Hematopoietic multipotent progenitor cell treated with erythropoietin and hydrocortisone succinate and interleukin-3 and kit ligand, for 8 days (in vitro differentiated cells): ENCODE measurements around the gene FOXD2.

ENCODE experiments used
- DNase-seq: peaks from one replicate; pipeline ENCODE4 v3.0.0-alpha.2; 2015

Gene FOXD2

DNA sequence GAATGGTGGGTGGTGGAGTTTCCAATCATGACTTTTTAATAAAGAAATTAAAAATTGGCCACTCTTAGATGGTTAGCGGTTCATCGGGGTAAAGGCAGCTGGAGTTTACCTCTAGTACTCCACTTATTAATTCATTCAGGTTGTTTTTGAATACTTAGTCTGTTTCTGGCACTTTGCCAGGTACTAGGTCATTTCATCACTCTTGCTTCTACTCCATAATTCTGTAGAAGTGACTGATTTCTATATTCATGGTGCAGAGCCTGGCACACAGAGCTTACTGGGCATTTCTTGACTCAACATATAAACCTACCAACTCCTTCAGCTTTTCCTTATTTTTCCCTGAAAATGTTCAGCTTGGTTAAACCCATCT is 31.5 kb downstream of the FOXD2 start:
- DNase-seq: peak; percentile 2

DNA sequence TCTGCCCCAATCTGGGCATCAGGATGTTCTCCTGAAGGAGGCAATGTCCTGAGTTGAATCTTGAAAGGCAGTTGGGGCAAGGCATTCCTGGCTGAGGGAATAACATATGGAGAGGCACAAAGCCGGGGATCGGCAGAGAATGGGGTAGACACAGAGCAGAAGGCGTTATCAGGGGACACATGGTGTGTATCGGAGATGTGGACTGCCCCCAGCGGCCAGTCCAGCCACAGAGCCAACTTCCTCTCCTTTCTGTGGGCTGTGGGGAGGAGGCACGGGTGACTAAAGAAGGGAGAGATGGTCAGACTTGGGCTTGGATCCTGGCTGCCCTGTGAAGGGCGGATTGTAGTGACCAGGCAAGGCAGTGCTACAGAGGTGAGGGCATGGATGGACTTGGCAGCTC is 32.1 kb downstream of the FOXD2 start:
- DNase-seq: peak; percentile 3

DNA sequence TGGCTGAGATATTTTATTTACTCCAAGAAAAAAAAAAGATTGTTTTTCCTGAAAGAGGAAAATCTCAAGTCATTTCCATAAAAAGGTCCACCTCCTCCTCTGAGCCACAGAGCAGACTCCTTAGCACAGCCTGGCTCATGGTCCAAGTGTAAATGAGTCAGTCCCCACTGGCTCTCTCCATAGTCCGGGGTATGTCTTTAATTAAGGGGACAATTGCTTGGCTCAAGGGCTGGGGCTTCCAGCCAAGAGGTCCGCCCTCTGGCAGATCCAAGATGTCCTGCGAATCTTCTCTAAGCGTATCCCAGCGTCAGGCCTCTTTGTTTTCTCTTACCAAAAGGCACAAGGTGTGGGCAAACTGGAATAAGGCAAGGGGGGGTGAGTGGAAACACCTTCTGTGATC is 33.3 kb downstream of the FOXD2 start:
- no peak for DNase-seq

DNA sequence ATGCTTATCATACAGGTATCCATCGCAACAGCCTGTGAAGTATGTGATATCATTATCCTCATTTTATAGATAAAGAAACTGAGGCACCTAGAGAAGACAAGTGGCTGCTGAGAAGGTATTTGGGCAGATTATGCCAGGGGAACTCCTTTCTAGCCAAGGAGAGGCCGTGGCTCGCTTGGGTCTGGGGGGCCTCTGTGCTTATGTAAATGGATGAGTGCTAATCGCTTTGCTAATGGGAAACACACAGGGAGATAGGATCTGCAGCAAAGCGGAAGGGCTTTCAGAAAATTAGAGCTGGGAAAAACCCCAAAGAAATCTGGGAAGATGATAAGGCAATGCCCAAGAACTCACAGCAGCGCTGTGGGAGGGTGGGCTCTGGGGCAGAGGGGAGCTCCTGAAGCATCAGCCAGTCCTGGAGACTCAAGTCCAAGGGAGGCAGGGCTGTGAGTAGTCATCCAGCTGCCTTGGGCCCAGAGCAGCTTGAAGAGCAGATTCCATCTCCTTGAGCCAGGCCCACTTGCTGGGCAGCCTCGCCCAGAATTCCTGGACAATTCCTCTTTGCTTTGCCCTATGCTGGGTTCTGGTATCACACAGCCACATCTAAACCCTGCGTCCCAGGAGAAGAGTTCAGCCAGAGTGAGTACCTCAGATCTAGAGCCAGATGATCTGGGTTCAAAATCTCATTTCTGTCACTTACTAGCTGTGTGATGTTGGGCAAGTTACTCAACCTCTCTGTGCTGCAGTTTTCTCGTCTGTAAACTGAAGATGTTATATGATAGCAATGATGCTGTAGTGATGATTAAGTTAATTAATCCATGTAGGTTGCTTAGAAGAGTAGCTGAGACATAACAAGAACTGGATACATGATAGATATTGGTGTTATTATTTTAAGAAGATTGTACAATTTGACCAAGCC is 36.7 kb downstream of the FOXD2 start:
- DNase-seq: no peak

DNA sequence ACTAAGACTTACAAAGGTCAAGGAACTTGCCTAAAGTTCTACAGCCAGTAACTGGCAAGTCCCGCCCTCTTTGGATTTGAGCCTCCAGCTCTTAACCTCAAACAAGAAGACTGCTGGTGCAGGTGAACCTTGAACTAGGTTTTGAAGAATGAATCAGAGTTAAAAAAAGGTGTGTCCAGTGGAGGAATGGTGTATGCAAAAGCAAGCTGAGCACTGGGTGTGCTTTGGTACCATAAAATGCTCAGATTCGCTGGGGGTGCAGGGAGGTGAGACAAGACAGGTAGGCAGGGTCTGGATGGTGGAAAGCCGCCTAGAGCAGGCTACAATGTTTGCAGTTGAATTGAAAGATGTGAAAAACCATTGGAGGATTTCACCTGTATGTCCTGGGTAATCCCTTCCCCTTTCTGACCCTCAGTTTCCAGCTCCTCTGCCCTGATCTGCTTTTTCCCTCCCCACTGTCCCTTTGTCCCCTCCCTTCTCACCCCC is 39.8 kb downstream of the FOXD2 start:
- DNase-seq: no peak

DNA sequence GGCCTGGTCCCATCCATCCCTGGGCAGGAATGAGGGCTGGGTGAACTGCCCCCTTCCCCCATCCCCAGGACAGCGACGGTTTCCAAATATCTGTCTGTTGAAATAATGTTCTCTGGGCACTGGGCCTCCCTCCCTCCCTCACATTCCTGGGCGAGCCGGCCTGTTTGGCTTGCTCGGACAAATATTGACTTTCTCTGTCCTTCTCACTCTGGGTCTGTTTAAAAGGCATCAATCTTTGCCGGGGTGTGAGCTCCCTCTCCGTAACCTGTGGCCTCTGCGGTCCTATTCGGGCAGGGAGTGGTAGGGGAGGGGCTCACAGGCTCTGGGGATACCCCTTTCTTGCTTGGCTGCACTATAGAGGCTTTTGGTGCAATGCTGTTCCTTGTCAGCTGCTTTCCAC is 40.2 kb downstream of the FOXD2 start:
- DNase-seq: no peak

DNA sequence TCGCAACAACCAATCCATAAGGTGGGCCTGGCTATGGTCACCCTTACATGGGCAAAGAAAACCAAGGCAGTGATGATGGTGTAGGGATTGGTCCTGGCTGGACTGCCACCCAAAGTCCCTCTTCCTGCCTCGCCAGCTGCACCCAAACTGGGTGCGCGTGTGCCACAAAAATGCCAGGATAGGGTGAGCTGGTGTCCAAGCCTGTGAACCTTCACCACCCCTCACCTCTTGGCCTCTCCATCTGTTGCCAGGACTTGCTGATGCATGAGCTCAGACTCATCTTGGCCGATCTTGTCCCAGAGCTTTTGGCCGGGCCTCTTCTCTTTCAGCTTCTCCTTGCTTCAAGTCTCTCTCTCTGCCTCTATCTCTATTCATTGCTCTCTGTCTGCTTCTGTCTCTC is 41.8 kb downstream of the FOXD2 start:
- no peak for DNase-seq

DNA sequence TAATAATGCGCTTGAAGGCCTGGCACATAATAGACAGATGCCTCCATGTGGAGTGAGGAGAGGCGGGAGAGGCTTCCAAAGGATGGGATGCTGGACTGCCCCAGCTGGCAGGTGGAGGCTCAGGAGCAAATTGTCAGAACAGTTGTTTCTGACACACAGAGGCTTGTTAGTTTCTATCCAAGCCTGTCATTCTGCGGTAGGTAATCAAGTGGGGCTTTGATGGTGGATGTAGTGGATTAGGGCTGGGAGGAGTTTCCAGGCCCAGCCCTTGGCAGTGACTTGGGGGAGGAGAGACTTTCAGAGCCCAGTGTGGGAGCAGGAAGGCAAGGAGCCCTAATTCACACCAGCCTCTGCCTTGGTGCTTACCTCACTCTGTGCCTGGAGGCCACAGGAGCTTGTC is 44.1 kb downstream of the FOXD2 start:
- no peak for DNase-seq

DNA sequence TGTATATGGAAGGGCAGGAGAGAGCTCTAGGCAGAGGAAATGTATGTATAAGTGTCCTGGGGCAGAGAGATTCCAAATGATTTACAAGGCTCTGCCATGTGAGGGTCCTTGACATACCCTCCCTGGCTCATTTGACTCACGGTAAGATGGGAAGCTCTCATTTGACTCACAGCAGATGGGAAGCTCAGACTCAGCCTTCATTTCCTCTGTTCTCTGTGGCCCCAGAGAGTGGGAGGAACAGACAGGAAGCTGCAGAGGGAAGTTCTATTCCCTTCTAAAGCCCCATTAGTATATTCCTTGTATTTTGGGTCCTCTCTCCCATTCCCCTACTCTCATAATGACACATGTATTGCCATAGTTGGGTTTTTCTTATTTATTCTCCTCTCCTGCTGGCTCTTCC is 44.9 kb downstream of the FOXD2 start:
- no peak for DNase-seq

DNA sequence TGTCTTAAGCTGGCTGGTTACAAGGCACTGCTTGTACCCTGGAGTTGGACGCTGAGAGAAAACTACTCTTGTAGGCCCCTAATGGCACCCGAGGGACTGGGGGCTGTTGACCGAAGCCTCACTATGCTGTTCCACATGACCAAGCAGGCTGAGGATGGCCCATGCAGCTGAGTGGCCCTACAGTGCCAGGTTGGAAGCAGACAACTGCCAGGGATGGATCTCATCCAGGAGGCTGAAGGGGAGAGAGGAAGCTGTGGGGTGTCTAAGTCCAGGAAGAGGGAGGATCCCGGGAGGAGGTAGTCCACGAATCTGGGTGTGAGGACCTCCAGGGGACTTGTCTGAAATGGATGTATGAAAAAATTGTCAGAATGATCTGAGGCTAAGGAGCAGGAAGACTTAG is 45.8 kb downstream of the FOXD2 start:
- DNase-seq: no peak

DNA sequence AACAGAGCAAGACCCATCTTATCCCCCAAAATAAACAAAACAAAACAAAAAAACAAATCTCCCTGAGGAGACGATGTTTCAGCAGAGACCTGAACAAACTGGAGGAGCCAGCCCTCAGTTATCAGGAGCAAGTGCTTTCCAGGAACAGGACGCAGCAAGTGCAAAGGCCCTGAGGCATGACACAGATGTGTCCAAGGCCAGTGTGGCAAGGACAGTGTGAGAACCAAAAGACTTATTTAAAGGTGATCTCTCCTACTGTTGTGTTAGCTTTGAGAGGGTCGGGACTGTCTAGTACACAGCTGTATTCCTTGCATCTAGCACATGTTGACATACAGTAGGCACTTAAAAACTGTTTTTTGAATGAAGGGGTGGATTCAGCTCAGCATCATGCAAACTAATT is 48.0 kb downstream of the FOXD2 start:
- no peak for DNase-seq

DNA sequence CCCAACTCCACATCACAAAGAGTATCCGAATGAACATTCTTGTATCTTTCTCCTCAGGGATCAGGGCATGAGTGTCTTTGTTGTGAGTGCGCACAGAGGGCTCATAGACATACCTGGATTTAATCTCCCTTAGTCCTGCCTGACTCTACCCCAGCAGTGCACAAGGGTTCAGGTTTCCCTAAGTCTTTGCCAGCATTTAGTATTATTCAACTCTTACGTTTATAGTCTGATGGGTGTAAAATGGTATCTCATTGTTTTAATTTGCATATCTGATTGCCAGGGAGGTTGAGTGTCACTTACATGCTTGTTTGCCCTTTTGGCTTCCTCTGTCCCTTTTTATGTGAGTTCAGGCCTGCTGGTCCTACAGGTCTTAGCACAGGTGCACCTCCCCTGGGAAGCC is 49.5 kb downstream of the FOXD2 start:
- DNase-seq: no peak

DNA sequence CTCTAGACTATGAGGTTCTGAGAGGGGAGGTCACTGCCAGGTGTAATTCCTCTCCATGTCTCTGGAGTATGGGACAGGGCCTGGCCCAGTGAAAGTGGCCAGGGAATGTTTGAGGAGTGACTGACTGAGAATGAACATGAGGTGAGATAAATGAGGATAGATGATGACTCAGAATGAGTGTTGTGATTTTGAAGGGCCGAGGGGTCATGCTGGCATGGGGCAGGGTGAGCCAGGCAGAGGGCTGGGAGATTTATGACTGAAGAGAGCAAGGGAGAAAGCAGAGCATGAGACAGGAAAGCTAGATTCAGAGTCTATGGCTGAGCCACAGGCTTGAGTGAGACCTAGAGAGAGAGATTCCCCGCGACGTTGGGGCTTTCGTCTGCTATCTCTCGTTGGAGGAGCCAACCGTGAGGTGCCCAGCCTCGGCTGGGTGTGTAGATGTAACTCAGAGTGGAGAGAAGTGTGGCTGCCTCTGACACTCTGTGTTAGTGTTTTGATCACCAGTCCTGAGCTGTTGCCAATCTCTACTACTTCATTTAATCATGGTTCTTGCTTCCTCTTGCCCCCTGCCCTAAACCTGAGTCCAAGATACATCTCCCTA is 50.1 kb downstream of the FOXD2 start:
- no peak for DNase-seq
